HG03135 (cell line): Measurements from ENCODE around the gene PTDSS2.
"Not testable (repeated sequence)": the region's sequence is repeated elsewhere in the genome, so short reads cannot be mapped to it uniquely, and the experiment has no call there.

Experiments
- ATAC-seq: cut with Tn5 transposase; IDR thresholded peaks from one replicate; pipeline ENCODE4 v1.9.1; 2021; ENCODE audit warnings: mild to moderate bottlenecking, moderate library complexity; ENCODE audit not compliant: unreplicated experiment

Gene PTDSS2

DNA sequence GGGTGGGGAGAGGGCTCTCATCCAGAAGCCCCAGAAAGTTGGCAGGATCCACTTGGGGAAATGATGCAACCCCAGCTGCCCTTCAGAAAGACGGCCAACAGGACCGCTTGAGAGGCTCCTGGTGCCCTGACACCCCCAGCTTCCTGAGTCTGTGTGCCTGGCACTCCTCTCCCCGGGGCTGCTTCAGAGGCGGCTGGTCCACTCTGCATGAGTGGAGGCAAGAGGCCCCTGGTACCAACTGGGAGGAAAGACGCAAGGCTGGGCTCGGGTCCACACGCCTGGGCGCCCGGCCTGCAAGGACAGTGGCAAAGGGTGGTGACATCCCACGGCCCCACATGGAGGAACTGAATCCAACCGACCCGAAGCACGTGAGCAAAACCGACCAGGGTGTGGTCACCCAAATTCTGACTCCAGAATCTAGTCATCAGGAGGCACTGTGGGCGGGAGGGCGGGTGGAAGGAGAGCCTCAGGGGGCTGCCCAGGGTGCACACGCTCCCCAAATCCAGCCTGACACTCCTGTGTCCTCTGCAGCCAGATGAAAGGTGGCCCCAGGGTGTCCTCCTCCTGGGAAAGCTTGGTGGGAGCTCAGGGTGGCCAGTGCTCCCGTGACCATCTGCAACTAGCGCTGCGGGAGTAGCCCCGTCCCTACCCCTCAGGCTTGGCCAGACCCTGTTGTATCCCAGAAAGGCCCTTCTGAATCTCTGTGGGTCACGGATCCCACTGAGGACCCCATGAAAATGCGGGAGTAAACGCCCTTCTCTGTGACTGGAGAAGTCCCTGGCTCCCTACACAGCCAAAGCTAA is 53.3 kb downstream of the PTDSS2 start:
- ATAC-seq, result no peak

DNA sequence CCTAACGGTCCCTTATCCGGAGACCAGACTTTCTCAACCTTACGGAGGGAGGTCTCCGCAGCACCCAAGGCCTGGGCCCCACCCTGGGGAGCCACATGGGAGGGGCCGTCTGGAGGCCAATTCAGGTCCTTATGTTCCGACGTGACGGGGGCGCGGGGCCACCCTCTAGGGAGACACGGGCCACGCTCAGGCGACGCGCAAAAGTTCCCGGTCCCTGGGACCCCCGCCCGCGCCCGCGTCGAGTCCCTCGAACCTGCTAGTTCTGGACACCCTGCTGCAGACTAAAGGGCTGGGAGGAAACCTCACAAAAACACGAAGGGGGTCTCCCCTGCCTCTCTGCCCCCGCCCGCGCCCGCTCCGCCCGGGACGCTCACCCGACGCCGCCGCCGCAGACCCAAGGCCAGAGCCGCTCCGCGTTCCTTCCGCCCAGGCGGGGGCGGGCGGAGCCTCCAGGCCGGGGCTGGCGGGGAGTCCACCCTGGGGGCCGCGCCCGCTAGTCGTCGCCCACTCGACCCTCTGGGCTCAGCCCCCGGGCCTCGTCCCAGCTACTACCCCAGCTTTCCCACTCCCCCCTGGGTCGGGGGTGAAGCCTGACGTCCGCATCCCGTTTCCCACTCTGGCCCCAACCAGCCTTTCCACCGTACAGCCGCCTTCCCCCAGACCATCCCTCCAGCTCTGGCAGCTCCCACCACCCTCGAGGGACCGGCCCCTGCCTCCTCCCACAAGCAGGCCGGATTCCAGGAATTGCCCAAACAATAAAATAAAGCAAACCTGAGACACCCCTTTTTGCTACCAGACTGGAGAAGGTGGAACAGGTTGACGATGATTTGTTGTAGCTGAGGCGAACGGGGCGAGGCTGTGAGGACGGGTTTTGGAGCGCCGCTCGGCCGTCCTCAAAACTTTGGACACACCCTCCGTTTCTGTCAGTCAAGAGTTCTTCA is 54.2 kb downstream of the PTDSS2 start:
- ATAC-seq, result no peak

DNA sequence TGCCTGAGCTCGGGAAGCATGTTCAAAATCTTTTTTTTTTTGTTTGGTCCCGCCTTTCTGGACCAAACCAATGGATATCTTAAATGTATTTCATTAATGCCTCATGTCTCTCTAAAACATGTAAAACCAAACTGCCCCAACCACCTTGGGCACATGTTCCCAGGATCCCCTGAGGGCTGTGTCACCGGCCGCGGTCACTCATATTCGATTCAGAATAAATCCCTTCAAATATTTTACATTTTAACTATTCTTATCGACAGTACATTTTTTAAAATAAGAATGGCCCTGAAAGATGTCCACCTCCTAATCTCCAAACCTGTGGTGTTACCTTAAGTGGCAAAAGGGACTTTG is 54.9 kb downstream of the PTDSS2 start:
- no peak for ATAC-seq

DNA sequence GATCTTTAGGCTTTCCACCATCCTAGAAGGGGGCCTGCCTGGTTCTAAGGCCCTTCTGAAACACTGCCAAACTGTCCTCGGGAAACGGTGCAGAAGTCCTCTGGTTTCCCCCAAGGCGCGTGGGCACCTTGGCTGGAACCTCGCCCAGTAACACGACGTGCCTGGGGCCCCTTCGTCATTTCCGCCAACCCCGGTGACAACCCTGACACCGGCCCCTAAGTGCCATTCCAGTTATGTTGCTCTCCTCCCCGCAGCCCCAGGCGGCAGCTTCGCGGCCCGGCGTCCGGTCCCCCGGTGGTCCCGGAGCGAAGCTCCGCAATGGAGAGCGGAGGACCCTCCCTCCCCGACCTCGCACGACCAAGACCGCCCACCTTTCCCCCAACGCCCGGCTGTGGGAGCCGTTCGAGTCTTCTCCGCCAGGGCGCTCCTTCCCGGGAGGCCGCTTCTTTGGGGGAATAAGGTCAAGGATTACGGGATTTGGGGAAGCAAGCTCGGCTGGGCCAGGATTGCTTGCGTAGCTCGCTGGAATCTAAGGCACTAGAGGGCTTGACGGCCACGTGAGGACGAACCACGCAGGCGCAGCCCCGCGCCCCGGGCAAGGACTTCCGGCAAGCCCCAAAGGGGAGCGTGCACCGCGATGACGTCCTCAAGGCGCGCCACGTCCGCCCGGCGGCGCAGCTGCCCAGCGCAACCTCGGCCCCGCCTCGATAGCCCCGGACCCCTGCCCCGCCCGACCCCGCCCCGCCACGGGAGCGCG is 56.3 kb downstream of the PTDSS2 start:
- peak; percentile 63 for ATAC-seq

DNA sequence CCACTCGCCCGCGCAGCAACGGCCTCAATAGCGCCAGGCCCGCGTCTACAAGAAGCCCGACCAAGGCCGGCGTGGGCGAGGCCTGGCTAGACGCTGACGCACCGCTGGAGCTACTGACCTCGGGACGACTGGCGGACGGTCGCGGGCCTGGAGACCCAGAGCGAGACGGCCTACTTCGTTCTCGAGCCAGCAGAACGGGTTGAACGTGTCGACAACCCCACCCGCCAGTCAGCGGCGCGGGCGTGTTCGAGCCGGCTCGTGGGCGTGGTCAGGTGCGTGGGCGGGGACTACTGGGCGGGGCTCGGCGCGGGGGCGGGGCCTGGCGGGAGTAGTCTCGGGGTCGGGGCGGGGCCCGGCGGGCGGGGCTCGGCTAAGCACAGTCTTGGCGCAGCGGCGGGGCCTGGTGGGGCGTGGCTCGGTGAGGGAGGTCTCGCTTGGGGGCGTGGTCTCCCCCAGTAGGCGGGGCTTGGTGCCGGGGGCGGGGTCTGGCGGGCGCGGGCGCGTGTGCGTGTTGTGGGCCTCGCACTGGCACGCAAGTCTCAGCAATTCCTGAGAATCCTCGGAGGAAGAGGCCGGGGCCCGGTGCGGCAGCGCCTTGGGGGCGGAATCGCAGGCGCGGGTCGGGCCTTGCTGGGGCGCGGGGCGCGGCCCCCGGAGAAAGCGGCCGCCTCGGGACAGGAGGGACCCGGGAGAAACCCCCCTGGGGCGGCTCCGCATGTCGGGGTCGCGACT is 57.1 kb downstream of the PTDSS2 start, which contains the start of gene RNH1:
RNH1 (minus strand) TSS at position 248 of the 732 bp plus-strand sequence. CDS start 5,080 bp downstream, outside the sequence.
- ATAC-seq, result peak; percentile 49

DNA sequence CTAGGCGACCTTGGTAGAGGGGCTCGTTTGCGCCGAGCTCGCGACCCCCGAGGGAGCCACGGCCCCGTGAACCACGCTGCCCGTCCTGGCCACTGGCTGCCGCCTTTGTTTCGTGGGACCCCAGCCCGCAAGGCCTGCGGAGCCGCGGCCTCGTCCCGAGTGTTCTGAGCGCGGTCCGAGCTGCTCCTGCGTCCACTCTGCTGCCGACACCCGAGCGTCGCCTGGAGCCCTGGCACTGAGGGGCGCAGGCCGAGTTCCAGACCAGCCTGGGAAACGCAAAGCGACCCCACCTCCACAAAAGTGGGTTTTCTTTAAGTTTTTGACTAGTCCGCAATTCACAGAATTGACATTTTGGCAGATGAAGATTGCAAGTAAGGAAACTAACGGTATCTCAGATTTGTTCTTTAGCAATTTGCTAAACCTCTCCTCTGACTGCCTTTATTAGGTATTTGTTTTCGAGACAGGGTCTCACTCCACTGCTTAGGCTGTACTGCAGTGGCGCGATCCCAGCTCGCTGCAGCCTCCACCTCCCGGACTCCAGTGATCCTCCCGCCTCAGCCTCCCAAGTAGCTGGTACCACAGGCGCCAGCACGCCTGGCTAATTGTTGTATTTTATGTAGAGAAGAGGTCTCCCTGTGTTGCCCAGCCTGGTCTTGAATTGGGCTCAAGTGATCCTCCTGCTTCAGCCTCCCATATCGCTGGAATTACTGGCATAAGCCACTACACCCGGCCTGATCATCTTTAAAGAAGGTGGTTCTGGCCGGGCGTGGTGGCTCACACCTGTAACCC is 57.8 kb downstream of the PTDSS2 start:
- ATAC-seq, result no peak

DNA sequence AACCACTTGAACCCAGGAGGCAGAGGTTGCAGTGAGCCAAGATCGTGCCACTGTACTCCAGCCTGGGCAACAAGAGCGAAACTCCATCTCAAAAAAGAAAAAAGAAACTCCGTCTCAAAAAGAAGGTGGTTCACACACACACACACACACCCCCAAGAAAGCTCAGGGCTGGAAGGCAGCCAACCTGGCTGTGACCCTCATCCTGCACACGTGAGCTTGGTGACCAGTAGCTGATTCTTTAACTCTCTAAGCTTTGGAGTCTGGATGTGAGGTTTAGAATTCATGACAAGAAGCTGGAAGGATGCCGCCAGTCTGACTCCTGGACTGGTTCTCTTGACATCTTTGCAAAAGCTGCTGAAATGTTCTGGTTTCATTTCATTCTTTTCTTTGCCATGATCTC is 58.9 kb downstream of the PTDSS2 start:
- no peak for ATAC-seq

DNA sequence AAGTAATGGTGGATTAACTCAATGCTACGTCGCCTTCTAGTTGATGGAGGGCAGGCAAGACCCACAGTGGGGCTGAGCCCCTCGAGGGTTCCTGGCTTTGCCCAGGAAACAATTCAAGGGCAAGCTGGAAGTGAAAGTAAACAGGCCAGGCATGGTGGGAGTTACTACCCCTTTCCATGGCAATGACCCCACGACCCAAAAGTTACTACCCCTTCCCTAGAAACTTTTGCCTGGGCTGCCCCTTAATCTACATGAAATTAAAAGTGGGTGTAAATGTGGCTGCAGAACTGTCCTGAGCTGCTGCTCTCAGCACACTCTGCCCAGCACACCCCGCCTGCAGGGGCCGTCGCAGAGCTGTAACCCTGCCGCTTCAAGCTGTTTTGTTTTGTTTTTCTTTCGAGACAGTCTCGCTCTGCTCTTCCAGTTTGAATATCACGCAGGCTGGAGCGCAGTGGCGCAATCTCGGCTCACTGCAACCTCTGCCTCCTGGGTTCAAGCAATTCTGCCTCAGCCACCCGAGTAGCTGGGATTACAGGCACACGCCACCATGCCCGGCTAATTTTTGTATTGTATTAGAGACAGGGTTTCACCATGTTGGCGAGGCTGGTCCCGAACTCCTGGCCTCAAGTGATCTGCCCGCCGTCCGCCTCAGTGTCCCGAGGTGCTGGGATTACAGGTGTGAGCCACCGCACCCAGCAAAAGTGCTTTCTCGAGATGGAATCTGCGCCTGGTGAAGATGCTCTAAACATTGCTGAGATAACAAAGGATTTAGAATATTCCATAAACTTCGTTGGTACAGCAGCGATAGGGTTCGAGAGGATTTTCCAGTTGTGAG is 62.9 kb downstream of the PTDSS2 start:
- no peak for ATAC-seq

DNA sequence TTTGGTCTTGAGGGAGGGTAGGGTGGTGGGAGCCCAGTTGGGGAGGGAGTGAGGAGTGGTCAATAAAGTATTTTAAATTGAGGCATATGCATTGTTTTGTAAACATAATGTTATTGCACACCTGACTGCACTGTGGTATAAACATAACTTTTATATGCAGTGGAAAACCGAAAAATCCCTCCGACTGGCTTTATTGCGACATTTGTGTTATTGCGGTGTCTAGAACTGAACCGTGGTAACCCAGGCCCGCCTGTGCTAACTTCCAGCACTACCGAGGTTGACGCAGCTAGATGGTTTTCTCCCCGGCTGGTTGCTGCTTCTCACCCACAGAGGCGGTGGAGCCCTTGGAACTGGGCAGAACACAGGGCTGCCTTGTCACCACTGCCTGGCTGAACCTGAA is 64.5 kb downstream of the PTDSS2 start:
- ATAC-seq, result no peak

DNA sequence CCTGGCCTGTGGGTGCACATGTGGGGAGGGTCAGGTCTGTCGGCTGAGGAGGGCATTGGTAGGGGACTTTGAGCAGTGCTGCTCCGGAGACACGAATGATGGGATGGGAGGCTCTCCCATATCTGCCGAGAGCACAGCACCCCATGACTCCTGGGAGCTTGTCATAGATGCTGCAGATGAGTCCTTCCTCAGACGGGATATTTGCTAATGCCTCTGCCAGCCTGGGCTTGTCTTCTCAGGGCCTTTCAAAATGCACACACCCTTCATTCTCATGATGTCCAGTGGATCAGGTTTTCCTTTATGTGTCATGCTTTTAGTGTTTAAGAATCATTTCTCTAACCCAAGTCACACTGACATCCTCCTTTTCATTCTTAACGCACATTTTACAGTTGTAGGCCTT is 65.1 kb downstream of the PTDSS2 start:
- no peak for ATAC-seq

DNA sequence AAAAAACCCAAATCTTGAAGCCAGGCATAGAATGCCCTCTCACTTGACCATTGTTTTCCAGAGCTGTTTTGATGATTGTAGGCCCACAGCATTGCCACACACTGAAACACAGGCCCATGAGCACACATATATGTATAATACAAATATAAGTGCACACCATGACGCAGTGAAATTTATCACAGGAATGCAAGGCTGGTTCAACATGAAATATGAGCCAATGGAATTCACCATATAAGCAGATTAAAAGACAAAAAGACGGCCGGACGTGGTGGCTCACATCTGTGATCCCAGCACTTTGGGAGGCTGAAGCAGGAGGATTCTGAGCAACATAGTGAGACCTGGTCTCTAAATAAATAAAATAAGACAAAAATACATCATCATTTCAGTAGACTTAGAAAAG is 66.3 kb downstream of the PTDSS2 start:
- ATAC-seq, result no peak

DNA sequence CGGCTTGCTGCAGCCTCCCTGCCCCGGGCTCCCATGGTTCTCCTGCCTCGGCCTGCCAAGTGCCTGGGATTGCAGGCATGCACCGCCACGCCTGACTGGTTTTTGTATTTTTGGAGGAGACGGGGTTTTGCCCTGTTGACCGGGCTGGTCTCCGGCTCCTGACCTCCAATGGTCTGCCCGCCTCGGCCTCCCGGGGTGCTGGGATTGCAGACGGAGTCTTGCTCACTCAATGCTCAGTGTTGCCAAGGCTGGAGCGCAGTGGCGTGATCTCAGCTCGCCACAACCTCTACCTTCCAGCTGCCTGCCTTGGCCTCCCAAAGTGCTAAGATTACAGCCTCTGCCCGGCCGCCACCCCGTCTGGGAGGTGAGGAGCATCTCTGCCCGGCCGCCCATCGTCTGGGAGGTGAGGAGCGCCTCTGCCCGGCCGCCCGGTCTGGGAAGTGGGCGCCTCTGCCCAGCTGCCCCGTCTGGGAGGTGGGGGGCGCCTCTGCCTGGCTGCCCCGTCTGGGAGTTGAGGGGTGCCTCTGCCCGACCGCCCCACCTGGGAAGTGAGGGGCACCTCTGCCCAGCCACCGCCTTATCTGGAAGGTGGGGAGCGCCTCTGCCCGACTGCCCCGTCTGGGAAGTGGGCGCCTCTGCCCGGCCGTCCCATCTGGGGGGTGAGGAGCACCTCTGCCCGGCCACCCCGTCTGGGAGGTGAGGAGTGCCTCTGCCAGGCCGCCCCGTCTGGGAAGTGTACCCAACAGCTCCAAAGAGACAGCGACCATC is 67.0 kb downstream of the PTDSS2 start:
- ATAC-seq, result not testable (repeated sequence)

DNA sequence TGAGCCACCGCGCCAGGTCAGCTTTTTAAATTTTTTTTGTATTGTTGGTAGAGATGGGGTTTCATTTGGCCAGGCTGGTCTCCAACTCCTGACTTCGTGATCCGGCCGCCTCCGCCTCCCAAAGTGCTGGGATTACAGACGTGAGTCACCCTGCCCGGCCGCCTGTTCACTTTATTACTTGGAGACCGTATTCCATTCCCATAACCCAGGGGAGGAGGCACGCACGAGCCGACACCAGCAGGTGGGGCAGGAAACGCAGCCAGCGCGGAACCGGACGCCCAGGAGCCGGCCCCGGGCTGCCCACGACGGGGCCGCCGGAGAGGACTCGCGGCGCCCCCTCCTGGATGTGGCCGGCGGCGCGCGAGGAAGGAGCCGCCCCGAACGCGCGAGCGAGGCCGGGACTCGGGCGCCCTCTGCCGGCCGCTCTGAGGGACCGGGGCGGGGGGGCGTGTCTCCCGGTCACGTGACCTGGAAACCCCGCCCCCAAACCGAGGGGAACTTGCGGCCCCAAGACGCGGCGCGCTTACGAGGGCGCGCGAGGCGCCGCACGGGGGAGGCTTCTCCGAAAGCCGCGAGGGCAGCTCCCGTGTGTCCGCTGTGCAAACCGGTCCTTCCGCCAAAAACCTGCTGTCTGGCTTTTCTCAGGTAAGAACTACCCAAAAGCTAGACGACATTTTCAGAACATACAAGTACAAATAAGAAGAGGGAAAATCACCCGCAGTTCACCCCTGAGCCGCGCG is 68.6 kb downstream of the PTDSS2 start:
- peak; percentile 73 for ATAC-seq

DNA sequence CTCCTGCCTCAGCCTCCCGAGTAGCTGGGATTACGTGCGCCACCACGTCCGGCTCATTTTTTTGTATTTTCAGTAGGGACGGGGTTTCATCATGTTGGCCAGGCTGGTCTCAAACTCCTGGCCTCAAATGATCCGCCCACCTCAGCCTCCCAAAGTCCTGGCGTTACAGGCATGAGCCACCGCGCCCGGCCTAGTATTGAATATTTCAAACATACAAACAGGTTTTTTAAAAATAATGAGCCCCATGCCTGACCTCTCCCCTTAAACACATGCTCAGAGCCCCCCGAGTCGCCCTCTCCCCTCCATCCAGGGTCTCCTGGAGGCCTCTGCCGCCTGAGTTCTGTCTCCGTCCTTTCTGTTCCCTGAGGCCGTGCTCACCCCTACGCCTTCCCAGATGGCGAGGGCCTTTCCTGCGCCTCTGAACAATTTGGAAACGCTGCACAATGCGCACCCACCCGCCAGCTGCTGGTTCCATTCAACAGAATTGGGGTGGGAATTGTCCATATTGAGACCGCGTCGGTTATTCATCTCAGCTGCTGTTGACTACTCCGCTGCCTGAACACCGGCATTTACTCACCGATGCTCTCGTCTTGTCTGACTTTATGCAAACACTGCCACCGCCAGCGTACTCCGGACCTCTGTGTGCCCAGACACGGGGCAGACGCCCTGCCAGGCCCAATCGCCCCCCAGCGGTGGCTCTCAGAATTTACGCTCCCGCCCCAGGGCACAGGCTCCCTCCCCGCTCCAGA is 70.5 kb downstream of the PTDSS2 start:
- no peak for ATAC-seq

DNA sequence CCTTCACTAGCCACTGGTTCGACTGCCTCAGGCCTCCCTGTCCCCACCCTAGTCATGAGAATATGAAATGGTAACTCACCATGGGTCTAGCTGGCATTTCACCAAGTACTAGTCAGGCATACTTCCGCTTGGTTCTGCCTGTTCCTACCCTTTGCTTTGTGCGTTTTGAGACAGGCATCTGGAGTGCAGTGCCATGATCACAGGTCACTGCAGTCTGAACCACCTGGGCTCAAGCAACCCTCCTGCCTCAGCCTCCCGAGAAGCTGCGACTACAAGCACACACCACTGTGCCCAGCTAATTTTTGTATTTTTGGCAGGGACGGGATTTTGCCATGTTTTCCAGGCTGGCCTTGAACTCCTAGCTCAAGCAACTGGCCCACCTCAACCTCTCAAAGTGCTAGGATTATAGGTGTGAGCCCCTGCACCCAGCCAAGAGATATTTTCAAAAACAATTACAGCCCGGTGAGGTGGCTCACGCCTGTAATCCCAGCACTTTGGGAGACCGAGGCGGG is 71.2 kb downstream of the PTDSS2 start:
- ATAC-seq, result no peak

DNA sequence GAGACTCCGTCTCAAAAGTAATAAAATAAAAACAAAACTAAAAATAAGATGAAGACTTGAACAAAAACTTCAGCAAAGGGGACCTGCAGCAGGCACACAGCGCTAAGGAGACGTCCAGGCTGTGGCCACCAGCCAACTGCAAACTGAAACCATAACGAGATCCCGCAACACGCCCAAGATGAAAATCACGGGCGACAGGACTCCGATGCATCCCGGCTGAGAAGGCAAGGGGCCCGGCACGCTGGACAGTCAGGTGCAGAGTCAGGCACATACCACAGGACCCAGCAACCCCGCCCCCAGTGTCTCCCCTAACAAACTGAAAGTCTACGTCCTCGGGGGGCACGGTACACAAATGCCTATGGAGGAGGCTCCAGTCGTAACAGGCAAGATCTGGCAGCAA is 76.1 kb downstream of the PTDSS2 start:
- ATAC-seq, result no peak
